Activated T-cell treated with anti-CD3 and anti-CD28 coated beads for 48 hours (primary cell): ENCODE results near the gene FSIP1.

Experiments
- DNase-seq: peaks from one replicate; pipeline ENCODE4 v3.0.0-alpha.2; 2020; ENCODE audit warnings: low read depth

Gene FSIP1

DNA sequence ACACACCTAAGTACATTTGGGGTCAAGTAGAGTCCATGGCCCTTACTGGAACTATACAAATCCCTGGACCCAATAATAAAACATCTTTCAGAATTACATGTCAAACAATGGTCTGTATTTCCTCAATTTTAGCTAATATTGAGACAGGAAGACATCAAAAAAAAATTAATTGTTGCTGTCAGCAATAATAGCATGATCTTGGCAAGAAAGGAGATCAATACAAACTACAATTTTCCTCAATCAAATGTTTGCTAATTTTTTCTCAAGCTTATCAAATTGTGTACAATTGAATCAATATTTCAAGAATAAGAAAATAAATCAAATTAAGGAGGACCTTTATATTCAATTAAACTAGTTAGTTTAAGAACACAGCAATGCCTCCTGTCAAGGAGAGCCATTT, 62.6 kb downstream of the FSIP1 start:
- no peak for DNase-seq

DNA sequence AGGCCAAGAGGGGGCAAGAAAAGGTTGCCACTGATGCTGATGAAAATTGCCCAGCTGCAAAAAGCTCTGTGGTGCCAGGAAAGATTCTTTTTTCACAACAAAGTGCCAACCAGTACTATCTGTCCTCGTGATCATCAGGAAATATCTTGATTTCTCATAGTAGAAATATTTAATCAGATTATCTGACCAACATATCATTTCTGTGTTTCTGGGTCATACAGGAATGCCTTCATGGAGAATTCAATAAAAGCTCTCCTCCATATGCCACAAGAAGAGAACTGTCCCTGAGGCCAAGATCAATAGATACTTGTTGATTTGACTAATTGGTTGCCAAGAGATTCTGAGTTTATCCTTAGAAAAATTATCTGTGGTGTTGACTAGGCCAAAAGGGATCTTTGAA, 63.5 kb downstream of the FSIP1 start:
- no peak for DNase-seq

DNA sequence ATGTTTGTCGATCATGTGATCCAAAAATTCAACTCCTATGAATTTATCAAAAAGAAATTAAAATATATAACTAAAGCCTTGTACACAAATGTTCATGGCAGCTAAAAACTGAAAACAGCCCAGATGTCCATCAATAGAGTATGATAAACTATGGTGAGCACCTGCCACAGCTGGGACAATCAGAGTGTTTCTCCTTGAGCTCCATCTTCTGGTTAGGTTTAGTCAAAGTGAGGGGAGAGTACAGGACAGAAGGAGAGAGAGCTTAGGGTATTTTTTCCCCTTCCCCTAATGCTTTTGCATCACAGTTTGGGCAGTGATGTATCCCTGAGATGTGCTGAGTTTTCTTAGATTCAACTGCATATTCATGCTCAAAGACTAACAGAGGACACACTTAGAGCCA, 65.5 kb downstream of the FSIP1 start:
- no peak for DNase-seq

DNA sequence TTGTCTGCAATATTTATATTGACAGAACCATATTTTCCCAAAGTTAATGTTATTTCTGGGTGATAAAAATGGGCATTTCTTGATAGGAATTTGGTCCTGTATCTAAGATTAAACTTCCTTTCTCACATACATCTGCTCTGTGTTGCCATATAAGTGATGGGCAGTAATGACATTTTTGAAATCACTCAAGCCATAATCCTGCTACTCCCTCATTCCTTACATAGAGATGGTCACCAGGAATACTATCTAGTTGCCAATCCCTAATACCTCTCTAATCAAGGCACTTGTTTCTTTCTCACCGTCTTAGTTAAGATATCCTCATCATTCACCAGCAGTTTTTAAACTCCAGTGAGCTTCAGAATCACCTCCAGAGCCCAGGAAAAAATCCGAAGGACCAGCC, 68.4 kb downstream of the FSIP1 start:
- DNase-seq, result no peak

DNA sequence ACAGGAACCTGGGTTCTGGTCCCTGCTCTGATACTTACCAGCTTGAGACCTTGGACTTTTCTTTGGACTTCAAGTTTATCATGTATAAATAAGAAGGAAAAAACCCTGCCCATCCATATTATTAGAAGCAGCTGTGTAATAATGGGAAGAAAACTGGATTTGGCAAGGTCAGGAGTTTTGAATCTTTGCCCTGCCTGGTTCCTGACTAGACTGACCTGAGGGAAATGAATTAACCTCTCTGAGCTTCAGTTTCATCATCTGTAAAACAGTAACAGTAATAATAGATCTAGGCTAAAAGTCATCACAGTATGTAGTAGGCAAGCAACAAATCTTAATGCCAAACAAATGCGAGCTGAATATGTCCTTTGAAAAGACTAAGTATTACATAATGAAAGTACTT, 68.8 kb downstream of the FSIP1 start:
- no peak for DNase-seq

DNA sequence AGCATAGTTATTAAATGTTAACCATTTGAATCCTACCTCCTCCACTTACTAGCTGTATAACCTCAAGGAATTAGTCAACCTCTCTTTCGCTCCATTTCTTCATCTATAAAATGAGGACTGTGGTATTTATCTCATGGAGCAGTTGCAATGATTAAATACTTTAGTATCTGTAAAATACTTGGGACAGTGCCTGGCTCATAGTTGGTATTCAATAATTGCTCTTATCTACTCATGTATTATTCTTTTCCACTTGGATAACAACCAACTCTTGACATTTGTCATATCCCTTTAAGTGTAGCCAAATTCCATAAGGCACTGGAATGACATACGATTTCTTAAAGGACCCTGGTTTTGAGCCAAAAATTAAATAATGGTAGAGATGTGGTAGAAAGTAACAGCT, 72.0 kb downstream of the FSIP1 start:
- no peak for DNase-seq

DNA sequence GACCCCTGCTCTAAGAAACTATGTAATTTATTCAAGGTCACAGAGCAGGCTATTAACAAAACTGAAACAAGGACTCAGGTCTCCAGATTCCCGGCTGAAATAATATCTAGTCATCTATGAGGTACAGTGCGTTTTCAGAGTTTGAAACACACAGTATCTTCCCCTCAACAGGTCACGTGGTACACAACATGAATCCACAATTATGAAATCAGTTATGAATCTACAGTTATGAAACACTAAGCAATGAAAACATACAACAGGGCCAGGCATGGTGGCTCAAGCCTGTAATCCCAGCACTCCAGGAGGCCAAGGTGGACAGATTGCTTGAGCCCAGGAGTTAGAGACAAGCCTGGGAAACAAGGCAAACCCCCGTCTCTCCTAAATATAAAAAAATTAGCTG, 72.7 kb downstream of the FSIP1 start:
- DNase-seq, result no peak

DNA sequence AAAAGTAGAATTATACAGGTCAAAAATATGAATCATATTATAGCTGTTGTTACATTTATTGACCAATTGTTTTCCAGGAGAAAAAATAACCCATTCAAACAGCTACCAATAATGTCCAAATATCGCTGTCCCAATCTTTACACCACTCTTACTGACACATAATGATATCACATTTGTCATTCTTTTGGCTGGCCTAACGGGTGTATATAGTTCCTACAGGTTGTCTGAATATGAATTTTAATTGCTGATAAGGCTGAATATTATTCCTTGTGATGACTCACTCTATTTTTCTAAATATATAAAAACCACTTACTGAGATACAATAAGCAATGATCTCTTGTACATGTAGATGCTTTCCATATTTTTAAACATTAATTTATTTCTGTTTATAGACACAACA, 76.4 kb downstream of the FSIP1 start:
- no peak for DNase-seq

DNA sequence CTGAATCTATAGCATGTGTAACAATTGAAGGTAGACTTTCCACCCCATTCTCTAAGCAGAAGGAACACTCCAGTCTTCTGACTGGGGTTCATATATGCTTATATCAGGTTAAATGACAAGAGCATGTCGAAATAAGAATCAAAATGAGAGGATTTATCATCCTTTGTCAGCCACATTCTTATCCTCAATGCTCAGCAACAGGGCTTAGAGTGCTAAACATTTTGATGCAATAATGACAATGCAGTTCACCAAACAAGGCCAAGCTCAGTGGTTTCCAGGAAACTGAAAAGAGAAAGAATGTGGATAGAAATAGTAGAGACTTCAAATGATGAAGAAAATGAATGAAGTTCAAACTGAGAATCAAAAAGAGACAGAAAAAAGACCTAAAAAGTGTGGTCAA, 78.0 kb downstream of the FSIP1 start:
- DNase-seq, result no peak

DNA sequence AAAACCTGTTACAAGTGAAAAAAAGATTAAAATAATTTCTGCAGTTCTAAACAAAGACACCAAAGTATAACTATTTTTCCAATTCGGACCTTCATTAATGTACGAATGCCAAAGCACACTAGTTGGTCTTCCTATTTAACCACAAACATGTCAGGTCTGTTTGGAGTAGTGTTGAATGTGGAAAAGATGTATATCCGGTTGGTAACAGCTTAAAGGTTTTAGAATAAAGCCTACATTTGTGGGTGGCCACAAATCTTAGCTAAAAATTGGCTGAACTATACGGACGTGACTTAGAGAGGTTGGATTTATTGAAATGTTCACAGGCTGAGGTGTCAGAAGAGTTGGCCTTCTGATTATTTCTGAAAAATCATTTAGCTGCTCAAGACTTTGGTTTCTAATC, 78.4 kb downstream of the FSIP1 start:
- DNase-seq, result no peak

DNA sequence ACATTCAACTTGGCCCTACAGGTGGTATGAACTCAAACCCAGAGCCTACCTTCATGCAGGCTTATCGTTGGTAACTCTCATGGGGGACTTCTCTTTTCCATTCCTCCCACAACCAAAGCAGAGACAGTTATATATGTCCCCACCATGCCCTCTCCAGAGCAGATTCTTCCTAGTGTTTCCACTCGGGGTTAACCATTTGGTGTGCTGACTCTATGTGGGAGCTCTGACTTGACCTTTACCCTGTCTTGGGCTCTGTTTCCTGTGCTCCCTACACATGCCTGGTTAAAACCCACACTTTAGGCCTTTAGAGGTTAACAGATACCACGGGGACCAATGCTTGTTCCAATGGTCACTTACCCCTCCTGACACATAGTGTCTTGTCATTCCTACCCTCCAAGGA, 80.7 kb downstream of the FSIP1 start:
- DNase-seq, result no peak

DNA sequence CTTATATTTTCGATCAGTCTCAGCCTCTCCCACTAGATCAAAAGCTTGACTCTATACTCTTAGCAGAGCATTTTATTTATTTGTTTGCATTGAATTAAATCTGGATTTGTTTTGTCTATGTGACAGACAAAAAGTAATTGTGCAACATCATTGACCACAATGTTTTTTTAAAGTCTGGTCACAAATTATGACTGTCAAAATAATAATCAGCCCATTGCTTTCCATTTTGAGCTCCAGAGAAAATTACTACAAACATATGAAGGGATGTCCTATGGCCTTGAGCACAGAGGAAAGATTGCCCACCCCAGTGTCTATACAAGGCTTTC, 82.3 kb downstream of the FSIP1 start:
- DNase-seq, result no peak

DNA sequence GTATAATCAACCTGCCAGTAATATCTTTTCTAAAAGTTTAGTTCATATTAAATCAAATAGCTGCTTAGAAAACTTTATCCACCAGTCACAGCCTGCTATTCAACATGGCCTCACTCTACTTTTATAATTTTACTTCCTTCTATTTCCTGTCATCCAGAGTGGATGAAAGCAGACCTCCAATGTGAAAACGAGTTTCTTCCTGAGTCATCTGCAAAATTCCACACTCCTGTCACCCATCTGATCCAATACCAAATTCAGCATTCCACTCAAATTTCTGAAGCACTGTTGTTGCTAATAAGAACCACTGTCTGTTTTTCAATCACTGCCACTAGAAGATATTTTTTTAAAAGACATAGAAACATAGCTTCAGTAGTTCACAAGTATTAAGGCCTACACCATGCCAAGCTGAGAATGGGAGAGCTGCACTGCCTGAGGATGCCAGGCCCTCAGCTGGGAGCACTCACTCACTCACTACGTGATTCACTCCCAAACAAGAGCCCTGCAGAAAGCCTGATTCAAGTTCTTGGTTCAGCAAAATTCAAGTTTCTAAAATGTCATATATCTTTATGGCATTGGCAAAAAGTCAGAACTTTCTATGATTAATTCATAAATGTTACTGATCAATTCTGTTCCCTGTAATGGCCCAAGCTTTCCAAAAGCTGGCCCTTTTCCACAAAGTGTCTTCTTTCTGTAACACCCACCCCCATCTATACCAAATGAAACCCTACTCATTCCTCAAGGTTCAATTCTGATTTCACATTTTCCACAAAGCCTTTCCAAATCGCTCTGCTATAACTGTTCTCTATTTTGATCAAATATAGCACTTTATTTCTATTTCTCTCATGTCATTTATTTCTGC, 82.9 kb downstream of the FSIP1 start:
- no peak for DNase-seq

DNA sequence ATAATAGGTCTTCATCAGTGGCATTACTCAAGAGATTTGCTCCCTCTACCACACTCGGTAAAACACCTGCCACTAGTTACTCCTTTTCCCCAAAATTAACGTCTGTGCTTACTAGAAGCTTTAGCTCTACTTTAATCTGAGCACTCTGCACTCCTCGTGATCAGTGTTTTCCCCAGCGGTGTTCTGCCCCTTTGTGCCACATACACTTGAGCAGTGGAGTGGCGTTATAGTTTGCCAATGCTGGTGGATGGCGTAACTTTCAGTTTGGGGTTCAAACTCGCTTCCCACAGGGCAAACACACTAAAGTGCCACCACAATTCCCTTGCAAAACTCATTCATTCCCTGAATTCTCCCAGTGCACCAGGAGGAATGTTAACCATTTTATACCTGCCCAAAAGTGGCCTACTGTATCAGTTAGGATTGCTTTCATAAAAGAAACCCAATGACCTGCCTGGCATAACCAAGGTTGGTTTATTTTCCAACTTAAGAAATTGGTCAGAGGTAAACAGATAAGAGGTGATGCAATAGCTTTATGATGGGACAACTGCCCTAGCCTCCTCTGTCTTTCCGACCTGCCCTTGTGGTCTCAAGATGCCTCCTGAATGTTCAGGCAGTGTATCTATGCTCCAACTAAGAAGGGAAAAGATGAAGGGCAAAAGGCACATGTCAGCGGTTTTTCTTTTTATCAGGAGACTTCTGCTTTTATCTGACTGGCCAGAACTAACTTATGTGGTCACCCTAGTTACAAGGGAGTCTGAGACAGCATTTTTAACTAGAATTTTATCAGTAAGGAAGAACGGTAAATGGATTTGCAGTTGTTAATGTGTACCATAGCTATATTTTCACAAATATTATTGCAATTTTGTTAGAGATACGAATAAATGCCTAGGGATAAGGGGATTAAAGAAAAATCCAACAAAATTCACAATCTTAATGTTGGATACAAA, 83.9 kb downstream of the FSIP1 start:
- DNase-seq, result no peak

DNA sequence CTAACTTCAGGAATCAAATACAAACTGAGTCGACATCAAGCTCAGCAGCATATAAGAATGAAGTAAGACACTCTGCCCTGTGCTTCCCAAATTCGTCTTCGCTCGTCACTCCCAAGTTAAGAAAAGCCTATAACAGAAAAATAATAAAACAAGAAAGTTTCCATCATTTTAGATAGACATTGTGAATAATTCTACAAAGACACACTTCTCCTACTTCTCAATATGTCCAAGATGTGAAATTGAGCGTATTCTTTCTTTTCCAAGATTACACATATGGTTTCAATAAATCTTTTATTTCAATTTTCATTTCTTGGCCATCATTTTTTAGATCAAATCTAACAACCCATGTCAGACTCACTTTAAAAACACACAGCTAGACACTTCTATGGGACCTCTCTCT, 85.1 kb downstream of the FSIP1 start:
- no peak for DNase-seq

DNA sequence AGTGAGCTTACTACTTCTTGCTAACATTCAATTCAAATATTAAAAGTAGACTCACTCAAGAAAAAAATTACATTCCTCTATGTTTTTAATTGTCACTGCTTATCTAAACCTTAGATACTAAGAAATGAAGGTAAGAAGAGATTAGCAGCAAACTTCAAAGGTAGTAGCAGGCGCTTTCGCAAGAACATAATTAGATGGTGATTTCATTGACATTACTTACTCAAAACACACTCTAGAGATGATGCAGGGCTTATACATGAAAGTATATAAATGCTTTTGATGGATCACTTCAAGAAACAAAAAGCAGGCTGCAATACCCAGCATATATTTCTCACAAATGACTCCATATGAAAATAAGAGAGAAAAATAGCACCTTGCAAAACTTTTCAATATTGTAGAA, 86.8 kb downstream of the FSIP1 start:
- no peak for DNase-seq

DNA sequence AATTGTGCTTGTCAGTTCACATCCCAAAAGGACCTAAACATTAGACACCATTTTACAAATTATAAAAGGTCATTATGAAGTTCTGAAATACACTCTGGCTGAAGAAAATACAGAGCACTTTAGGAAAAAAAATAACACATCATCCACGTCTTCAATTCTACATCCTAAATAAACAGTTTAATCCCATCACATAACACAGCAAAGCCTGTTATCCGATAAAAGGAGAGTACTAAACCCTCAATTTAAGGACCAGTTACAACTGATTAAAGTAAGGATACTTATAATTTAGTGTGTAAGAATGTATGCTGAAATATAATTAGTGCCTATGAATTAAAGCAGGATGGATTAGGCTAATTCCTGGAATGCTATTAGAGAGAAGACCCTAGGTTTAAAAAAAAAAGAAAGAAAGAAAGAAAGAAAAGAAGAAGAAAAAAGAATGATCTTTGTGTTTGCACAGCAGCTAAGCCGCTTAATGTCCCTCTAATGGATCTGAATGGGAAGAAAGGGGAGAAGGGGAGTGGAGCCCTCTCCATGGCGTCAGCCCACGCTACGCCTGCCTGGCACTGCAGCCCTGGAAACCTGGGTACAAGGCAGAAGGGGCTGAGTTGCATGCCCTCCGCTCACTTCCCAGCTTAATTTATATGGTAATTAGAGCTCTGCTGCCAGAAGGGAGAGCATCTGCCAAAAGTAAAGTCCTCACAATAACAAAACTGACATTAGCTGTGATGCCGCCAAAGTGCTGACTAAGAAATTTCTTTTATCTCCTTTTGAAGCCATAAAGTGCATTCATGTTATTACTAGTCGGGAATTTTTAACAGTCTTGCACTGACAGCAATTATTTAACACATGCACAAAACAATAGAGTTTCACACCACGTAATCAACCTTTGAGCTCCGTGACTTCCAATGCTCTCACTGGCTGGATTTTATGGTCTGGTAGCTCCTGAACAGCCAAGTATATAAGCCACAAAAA, 90.0 kb downstream of the FSIP1 start:
- no peak for DNase-seq

DNA sequence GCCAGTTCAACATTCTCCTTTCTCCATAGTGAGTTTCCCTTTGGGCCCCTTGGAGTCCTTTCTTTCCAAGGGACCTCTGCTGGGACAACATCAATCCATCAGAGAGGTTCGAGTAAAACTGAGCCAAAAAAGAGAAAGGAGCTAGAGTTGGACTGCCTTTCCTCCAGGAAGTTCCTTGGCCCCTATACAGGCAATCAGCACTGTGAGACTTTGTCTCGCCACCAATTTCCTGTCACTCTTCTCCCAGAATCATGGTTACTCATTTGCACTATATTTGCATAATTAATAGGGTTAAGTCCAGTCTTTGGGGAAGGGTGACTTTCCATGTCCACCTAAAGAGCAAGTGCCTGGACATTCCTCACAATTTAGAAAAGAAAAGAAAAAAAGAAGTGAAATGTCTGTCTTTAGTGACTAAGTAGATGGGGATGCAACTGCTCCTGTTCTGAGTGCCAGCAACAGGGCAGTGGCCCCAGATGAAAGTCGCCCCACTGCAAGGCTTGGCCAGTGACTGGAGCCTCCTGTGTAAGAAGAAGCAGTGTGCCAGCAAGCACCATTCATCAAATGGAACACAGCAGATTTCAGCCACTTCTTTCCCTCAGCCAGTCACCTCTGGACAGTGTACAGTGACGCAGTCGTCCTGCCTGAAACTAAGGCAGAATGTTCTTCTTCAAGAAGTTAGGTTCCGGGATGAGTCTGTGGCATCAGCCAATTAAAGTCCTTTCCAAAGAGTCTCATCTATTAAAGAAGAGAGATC, 91.6 kb downstream of the FSIP1 start:
- DNase-seq, result no peak

DNA sequence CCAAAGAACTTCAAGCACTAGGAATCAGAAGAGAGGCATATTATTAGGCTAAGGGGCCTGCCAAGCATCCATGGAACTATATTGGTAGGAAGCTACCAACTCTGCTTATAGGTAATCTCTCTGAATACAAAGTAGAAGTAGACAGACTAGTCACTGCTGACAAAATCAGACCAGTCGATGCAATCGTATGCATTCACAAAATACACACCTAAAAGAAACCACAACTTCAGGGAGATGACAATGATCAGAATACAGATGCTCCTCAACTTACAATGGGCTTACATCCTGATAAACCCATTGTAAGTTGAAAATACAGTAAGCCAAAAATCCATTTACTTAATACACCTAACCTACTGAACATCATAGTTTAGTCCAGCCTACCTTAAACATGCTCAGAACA, 94.7 kb downstream of the FSIP1 start:
- DNase-seq, result no peak

DNA sequence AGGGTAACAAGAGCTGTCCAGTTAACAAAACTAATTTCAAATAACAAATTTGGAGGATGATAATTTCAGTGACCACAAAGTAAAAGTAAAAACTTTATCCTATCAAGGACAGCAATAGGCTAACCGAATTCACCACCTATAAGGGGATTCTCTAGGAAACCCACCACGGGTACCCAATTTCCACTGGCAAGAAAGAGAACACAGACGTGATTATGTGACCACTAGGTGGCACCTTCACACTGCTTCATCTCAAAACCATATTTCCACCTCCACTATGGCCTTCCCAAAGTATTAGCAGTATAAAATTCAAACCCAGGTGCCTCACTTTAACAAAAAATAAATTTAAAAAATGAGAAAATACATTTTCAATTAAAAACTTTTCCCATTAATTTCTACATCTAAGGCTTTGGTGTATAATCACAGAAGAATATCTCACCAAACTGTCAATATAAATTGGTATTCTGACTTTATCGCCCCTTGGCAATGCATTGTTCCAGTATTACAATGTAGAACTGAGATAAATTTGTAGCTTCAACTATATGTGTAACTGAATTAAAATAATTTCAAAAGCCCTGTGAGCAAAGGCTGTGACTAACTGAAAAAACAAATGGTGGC, 96.5 kb downstream of the FSIP1 start:
- no peak for DNase-seq

DNA sequence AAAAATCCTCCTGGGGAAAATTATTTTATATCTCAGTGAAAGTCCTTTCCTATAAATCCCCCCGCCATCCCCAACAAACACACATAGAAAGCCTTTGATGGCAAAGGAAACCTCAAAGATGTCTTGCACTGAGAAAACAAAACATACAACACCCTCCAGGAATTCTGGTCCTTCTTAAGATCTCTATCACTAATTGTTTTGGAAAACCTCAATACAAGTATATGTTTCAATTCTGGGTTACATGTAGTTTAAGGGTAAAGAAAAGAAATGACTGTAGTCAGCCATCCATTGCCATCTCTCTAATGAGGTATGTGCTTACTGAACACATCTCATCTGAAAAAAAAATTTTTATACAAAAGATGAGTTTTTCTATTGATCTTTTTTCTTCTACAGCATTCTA, 97.3 kb downstream of the FSIP1 start:
- DNase-seq, result no peak
